Stimulated activated CD4-positive, alpha-beta T cell treated with anti-CD3 and anti-CD28 coated beads, Interleukin-12 subunit alpha, Interleukin-12 subunit beta, amount 100 ng/mL, for 24 hours (primary cell): ENCODE measurements around the gene GALNT8.
A peak's percentile ranks its signal among the peaks of the same experiment; 100 is the strongest.

Experiments
- DNase-seq, 2 experiments: peaks; one replicate each; pipeline ENCODE4 v3.0.0-alpha.2; 2020; ENCODE audit warnings: low read depth in 2 of 2

The GALNT8 gene

DNA sequence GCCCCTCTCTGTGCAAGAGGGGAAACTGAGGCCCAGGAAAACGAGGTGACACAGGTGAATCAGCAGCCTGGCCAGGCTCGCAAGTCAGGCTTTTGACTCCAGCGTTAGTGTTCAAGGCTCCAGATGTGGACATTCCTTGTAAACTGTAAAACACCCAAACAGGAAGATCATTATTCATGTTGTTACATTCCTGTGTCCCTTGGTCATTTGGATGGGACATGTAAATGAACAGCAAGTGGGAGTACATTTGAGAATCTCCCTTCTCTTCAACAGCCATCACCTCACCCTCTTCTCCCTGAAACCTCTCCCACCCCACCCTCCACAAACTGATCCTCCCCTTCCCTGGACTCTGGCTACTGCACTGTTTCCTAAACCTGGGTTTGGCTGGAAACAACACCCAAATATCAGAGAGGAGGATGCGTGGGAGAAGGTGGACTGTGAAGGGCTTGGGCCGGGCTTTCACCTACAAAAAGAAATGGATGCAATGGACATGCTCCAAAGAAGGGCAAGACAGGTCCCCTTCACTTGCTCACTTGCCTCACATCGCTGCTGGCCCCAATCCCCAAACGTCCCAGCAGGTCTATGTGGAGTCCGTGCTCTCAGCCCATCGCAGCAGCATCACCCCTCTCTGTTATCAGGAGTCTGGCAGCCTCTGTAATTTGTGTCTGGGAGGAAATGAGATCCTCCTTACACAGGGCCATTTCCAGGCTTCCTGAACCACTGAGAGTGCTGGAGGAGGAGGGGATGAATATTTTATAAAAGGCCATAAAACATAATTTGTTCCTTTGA, 76.7 kb downstream of the GALNT8 start:
- no peak for DNase-seq

DNA sequence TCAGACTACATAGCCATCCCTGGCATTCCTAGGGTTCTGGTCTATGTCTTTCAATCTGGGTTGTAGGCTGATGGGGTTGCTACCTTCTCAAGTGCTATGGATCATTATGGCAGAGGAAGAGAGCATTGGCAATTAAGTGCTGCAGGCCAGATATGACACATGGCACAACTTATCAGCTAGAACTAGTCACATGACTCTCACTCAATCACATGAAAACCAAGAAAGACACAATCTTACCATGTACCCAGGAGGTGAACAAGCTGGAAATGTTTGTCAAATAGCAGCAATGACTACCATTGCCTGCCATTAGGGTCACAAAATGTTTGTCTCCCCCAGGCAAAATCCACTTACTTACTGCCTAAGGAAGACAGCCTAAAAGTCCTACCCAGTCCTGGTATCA, 80.4 kb downstream of the GALNT8 start:
- no peak for DNase-seq

DNA sequence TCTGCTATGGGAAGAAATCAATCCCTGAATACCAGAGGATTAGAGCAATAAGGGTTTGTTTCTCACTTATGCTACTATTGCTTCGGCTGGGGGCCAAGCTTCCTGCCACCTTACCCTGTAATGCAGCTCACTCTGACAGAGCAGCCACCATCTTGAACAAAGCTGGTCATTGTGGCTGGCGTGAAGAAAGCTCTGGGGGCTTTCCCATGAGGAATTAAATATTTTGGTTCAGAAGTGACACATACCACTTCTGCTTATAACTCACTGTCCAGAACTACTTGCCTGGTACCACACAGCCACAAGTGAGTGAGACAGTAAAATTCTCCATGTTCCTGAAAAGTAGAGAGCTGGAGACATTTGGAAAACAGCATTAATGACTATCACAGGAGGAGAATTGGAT, 82.6 kb downstream of the GALNT8 start:
- no peak for DNase-seq

DNA sequence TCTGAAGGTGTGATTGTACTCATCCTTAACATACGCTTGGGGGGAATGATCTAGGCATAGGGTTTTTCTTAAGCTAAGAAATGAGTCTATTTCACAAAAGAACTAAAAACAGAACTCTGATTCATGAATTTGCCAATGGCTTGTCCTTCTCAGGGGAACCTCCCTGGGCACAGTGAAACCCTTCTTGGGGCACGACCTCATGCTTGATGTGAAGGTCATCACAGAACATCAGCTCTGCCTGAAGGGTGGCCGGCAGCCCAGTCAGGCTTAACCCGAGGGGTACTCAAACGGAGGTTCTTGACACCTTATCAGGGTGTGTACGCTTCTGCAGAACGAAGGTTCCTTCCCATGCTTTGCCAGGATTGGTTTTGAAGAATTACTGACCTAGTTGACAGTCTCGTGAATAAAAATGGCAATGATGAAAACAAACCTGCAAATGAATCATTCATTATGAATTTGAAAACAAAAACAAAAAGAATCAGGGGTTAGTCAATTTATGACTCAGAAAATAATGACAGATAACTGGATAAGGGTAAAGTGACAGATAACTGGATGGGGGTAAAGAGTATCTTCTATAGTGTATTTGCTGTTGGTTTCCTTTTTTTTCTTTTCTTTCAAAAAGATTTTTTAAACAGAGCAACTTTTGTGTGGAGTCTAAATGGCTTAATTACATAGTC, 86.4 kb downstream of the GALNT8 start:
- no peak for DNase-seq

DNA sequence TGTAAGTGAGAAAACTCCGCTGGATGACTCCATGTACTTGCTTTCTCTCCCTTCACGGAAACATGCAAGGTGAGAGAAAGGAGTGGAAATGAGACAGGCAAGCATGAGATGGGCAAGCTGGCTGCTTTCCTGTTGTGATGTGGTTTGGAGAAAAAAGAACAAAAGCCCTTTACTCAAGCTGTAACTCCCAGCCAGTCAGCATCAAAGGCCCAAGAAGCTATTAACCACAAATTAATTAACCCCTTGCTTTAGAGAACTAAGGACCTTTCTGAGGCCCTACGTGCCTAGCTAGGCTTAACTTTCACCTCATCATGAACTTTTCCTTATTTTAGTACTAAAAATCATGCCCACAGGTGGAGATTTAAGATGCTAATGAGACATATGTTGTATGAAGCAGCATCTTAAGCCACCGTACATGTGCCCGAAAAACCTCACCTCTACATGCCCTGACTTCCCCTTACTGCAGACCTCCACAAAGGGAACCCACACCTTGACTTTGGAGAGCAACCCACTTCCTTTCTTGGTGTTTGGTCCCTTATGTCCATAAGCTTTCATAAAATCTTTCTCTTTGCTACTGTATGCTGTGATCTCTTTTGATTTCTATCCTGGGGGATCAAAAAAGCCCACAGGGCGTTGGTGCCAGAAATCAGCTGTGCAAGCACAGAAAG, 87.0 kb downstream of the GALNT8 start:
- no peak for DNase-seq

DNA sequence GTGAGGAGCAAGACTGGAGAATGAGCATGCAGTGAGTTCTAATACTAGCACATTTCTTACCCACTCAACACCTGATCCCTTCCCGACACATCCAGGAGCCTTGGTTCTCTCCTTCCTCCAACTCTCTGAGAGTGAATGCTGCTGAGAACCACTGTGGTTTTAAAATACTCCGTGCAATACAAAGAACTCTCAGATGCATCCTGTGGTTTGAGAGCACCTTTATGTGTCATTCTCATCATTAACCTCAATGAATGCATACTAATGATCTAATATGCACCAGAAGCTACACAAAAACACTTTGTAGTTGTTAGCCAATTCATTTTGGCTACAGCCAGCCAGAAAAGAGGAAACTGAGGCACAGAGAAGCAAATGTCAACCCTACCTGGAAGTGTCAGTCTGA, 87.6 kb downstream of the GALNT8 start:
- DNase-seq = no peak

DNA sequence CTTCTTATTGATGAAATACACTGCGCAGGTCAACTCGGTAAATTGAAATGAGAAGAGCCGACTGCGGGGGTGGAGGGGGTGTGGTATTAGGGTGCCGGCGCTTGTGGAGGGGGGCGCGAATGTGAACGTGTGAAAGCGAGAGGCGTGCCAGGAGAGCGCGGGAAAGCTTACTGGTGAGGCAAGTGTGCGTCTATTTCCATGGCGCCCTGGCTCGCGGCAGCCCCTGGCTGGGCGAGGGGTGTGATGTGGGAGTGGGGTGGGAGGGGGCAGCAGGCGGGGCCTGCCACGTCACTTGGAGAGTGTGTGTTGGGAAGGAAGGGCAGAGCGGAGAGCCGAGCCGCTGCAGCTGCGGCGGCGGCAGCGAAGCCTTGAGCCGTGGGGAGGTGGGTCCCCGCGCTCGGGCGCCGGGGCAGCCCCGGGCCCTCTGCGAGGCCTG, 88.8 kb downstream of the GALNT8 start:
- DNase-seq = no peak

DNA sequence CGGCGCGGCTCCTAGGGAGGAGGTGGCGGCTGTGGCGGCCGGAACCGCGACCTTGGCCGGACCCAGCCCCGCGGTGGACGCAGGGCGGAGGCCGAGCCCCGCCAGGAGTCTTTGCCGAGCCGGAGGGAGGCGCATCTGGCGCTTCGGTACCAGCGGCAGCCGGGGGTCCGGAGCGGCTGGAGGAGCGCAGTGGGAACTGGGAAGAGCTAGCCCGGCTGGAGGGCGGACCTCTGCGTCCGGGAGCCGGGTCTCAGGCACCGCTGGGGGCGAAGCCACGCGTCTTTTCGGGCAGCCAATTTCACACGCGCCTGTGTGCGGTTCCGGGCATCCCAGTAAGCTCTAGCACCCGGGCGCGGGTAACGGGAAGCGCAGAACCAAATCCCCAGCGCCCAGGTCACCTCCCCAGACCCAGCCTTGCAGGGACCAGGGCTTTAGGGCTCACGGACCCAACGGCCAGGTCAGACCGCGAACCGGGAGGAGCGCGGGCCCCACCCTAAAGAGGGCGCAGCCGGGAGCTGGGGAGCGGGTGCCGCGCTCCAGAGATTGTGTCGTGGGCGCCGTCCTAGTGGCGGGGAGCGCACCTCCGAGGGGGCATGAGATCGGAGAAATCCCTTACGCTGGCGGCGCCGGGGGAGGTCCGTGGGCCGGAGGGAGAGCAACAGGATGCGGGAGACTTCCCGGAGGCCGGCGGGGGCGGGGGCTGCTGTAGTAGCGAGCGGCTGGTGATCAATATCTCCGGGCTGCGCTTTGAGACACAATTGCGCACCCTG, 89.4 kb downstream of the GALNT8 start:
- DNase-seq = peak in 1 of 2 experiments; percentile 23

DNA sequence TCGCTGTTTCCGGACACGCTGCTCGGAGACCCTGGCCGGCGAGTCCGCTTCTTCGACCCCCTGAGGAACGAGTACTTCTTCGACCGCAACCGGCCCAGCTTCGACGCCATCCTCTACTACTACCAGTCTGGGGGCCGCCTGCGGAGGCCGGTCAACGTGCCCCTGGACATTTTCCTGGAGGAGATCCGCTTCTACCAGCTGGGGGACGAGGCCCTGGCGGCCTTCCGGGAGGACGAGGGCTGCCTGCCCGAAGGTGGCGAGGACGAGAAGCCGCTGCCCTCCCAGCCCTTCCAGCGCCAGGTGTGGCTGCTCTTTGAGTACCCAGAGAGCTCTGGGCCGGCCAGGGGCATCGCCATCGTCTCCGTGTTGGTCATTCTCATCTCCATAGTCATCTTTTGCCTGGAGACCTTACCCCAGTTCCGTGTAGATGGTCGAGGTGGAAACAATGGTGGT, 90.0 kb downstream of the GALNT8 start:
- DNase-seq = no peak

DNA sequence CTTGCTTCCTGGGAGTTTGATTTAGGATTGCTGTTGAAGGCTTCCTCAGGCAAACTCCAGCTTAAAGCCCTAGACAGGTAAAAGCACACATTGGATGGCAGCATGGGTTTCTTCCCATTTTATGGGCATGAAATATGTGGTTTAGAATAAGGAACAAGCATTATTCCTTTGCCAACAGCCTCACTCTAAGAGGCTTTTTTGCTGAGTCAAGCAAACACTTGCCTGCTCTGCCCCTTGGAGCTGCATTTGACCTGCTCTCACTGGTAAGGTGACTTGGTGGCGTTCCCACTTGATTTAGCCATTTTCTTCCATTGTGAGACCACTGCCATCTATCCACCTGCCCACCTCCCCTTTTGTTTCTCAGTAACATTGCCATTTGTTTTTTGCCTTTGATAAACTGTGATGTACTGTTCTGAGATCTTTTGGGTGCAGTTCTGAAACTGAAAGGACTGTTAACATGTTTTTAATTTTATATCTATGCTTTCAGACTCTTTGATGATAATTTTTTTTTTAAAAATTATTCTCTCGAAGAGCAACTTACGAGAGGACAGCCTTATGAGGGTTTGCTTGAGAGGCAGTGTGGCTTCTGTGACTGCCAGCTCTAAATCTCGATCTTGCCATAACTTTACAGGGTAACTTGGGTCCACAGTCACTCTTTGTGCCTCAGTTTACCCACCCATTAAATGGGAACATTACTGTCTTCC, 92.6 kb downstream of the GALNT8 start:
- no peak for DNase-seq

DNA sequence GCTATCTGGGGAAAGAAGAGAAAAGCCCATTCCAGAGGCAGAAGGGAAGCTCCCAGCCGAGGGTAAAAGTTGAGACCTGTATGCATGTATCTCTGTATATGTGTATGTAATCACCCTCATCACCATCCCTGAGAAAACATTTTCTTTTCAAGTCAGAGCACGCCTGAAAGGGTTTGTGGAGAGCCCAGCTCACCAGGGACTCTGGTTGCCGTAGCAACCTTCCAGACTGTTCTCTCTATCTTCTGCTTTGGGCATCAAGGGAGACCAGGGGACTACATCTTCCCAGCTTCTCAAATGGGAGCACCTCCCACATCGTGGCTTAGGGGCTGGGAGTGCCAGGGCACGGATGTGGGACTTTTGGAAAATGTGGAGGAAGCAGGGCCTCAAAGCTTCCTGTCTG, 93.5 kb downstream of the GALNT8 start:
- no peak for DNase-seq

DNA sequence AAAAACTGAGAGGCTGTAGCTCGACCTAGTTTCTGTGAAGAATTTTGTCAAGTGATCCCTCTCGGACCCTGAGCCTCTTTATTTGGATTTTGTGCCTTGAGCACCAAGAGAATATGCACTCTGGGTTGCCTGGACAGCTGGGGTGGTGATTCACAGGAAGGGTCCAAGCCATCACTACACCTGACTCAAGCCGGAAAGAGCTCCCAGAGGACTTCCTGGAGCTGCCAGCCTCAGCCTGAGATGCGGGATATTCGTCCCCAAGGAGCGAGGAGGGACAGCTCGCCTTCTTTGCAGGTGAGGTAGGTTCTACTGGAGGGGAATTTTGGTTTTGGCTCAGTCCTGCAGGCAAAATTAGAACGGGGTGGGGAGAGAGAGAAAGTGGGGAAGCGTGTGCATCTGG, 94.3 kb downstream of the GALNT8 start:
- no peak for DNase-seq

DNA sequence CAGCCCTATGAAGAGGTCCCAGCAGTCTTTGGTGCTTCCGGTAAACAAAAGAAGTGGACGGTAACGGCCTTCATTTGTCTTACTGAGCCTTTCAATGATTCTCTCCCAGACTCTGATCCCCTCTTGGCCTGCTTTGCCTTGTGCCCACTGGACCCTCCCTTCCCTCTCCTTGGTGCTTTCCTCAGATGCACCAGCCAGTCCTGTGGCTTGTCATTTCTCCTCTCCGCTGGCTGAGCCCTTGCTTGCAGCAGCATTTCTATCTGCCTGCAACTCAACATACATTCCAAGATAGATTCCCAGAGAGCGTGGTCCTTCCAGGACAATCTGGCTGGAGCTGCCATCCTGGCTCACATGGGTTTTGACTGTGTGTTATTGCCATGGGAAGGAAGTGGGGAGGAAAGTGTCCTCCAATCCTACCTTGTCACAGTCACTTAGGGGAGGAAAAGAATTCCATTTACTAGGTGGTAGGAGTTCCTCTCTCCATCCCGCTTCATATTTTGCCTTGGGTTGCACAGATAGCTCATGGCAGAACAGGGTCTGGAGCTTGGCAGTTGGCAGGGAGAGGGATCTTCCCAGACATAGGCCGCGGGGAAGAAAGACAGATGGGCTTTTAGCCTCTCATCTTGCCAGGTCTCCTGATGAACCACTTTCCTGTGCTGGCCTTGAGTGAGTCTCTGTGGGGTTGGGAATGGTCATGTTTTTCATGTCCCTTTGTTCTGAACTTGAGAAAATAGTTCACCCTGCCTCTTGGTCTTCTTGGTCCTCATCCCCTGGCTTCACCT, 96.7 kb downstream of the GALNT8 start:
- DNase-seq = no peak

DNA sequence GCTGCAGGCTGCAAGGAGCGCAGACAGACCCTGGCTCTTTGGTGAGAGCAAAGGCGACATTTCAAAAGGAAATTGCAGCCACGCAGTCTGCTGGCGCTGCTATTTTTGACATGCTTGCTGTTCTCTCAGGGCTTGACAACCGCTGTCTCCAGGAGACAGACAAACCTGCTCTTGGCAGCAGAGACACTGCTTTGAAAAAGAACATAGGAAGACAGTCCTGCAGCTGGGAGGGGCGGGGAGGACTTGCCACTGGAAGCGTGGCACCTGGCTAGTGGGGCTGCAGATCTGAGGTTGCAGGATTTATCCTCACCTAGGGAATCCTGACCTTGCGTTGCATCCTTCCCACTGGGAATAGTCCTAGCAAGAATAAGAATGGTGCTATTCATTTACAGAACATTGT, 97.7 kb downstream of the GALNT8 start:
- DNase-seq = no peak

DNA sequence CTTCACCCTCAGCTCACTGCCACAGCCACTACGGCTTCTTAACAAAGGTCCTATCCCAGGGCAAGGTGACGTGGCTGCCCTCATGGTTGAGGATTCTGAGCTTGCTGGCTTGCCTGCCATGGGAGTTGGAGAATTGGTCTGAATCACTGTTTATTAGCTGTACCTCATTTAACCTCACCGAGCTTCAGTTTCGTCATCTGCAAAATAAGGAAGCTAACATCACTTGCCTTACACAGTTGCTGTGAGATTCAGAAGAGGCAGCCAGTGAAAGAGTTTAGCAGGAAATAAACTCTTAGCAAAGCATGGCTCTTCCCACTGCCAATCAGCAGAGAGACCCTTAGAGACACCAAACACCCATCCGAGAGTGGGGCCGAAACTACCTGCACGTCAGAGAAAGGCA, 99.5 kb downstream of the GALNT8 start:
- DNase-seq = no peak

DNA sequence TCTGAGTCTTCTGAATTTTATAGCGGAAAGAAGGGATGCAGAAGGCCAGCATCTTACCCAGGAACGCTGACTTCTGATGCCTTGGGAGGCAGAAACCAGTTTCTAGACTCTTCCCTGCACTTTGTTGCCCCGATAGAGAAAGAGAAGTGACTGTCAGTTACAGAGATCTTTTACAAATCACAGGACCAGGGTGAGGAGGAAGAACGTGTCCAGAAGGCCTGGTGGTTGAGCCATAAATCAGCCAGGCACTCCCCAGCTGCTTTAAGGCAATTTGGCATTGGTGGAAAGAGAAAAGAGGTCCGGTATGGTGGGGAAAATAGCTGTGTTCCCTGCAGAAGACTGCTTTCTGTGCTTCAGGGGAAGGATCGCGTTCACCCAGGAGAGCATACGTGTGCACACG, 100.8 kb downstream of the GALNT8 start:
- no peak for DNase-seq
